Mammary epithelial cell (primary cell): ENCODE measurements around the gene ALKBH4.

Experiments used
- CTCF ChIP-seq, 2 donors: IDR thresholded peaks in 1 of 2; conservative IDR thresholded peaks in 1 of 2; 2 replicates each; pipeline ENCODE4 v1.5.1; 2011 to 2012; ENCODE audit warnings: inconsistent platforms in 2 of 2, low read length in 2 of 2, mild to moderate bottlenecking in 2 of 2, control low read depth in 1 of 2, low read depth in 1 of 2; ENCODE audit not compliant: insufficient read depth in 1 of 2; ENCODE audit errors: extremely low read depth in 1 of 2
- EZH2 ChIP-seq: IDR thresholded peaks from 2 replicates; pipeline ENCODE4 v1.6.1; 2012; ENCODE audit warnings: low read length, inconsistent platforms, borderline replicate concordance

GRCh38 chr7:102434039-102434486 is 30.6 kb downstream of the ALKBH4 start:
- no peak for TF ChIP-seq CTCF (conservative IDR thresholded peaks at IDR 0.05 in 1 of 2, IDR thresholded peaks at IDR 0.05 in 1 of 2; ENCODE audit: extremely low read depth in 1 of 2, insufficient read depth in 1 of 2, low read depth in 1 of 2, low read length in 2 of 2)
- TF ChIP-seq EZH2: no peak
